H1 (cell line): ENCODE measurements around the gene TP63. TPM values are rescaled to one million over a fixed set of nuclear protein-coding genes. Genes with fewer than 3 reads are reported as not detected.

Experiments
- CTCF ChIA-PET: fragments of 300-600 bp; sonication (Branson Sonifier 250); formaldehyde crosslinking; loops from one replicate; lab custom pipeline; 2021; ENCODE audit not compliant: partially characterized antibody; lab: Charles Lee
- POLR2A ChIA-PET: fragments of 300-600 bp; sonication (Branson Sonifier 250); formaldehyde crosslinking; loops from one replicate; lab custom pipeline; 2021; ENCODE audit warnings: inconsistent platforms; ENCODE audit not compliant: partially characterized antibody; lab: Charles Lee
- DNase-seq, 2 experiments: peaks; one replicate each; pipeline versions ENCODE4 v3.0.0 to v3.0.0-alpha.2; 2010 to 2022; ENCODE audit warnings: low spot score in 2 of 2, low read depth in 1 of 2, mixed read lengths in 1 of 2
- FAIRE-seq: peaks from 2 replicates; lab custom pipeline; 2011; peaks lifted over from hg19 to GRCh38; lab: Jason Lieb, UNC
- H2AFZ ChIP-seq: 2 replicates; pipeline ENCODE4 v1.8.1; 2012; ENCODE audit warnings: low read length, inconsistent platforms
- H2AK5ac ChIP-seq: 2 replicates; pipeline ENCODE4 v1.6.1; 2013; ENCODE audit warnings: low read depth, low read length
- H2BK120ac ChIP-seq: replicated peaks from 2 replicates; pipeline ENCODE3; 2013; ENCODE audit warnings: low read depth, low read length, inconsistent platforms
- H2BK12ac ChIP-seq: 2 replicates; pipeline ENCODE4 v1.6.1; 2013; ENCODE audit warnings: low read depth, low read length
- H2BK15ac ChIP-seq: 2 replicates; pipeline ENCODE4 v1.6.1; 2013; ENCODE audit warnings: low read length
- H2BK20ac ChIP-seq: 2 replicates; pipeline ENCODE4 v1.6.1; 2013; ENCODE audit warnings: low read length
- H2BK5ac ChIP-seq: 2 replicates; pipeline ENCODE4 v1.6.1; 2013; ENCODE audit warnings: low read depth, low read length
- H3K14ac ChIP-seq: 2 replicates; pipeline ENCODE4 v1.6.1; 2013; ENCODE audit warnings: inconsistent platforms; ENCODE audit not compliant: insufficient read length
- H3K18ac ChIP-seq: 2 replicates; pipeline ENCODE4 v1.6.1; 2013; ENCODE audit warnings: low read length; ENCODE audit errors: extremely low read depth
- H3K23ac ChIP-seq: 2 replicates; pipeline ENCODE4 v1.6.1; 2013; ENCODE audit warnings: inconsistent platforms; ENCODE audit not compliant: insufficient read length
- H3K23me2 ChIP-seq: 2 replicates; pipeline ENCODE4 v1.6.1; 2013; ENCODE audit warnings: low read depth, low read length
- H3K27ac ChIP-seq: 2 replicates; pipeline ENCODE4 v1.6.1; 2011; ENCODE audit warnings: low read depth, low read length, inconsistent platforms
- H3K27me3 ChIP-seq, 4 experiments: replicated peaks in 1 of 4; 1 replicate in 1 of 4; 2 replicates in 3 of 4; pipeline versions ENCODE4 v1.6.1 to v1.8.1; 2011 to 2013; ENCODE audit warnings: low read length in 3 of 4, mild to moderate bottlenecking in 3 of 4, inconsistent platforms in 2 of 4, mixed read lengths in 2 of 4, moderate library complexity in 1 of 4; ENCODE audit not compliant: control insufficient read depth in 3 of 4, insufficient read depth in 3 of 4; ENCODE audit errors: extremely low read depth in 1 of 4
- H3K36me3 ChIP-seq, 4 experiments: 2 replicates each; pipeline versions ENCODE4 v1.6.1 to v1.8.1; 2011 to 2013; ENCODE audit warnings: mild to moderate bottlenecking in 4 of 4, low read length in 3 of 4, moderate library complexity in 2 of 4, control low read depth in 1 of 4, inconsistent platforms in 1 of 4; ENCODE audit not compliant: insufficient read depth in 4 of 4, control insufficient read depth in 2 of 4
- H3K4ac ChIP-seq: replicated peaks from 2 replicates; pipeline ENCODE3; 2013; ENCODE audit warnings: low read length, low read depth, mixed read lengths, inconsistent platforms; ENCODE audit not compliant: insufficient read length
- H3K4me1 ChIP-seq, 4 experiments: replicated peaks in 1 of 4; 1 replicate in 1 of 4; 2 replicates in 3 of 4; pipeline versions ENCODE4 v1.6.1 to v1.8.1; 2011 to 2013; ENCODE audit warnings: low read length in 3 of 4, inconsistent platforms in 2 of 4, mixed read lengths in 1 of 4; ENCODE audit not compliant: insufficient read depth in 4 of 4, control insufficient read depth in 3 of 4
- H3K4me2 ChIP-seq, 2 experiments: 2 replicates each; pipeline versions ENCODE4 v1.6.1 to v1.8.1; 2011 to 2013; ENCODE audit warnings: low read depth in 2 of 2, low read length in 2 of 2, control low read depth in 1 of 2, inconsistent platforms in 1 of 2, mild to moderate bottlenecking in 1 of 2; ENCODE audit not compliant: insufficient read depth in 1 of 2
- H3K4me3 ChIP-seq, 4 experiments: fragments of 200-600, 300-600 bp in 1 of 4; sonication (generic), shearing (Covaris generic), sonication (Bioruptor Twin) in 1 of 4; 2 replicates each; pipeline versions ENCODE4 v1.5.1 to v1.8.1; 2011 to 2016; ENCODE audit warnings: low read length in 4 of 4, low read depth in 3 of 4, control low read depth in 2 of 4, inconsistent platforms in 2 of 4, mild to moderate bottlenecking in 2 of 4, mixed read lengths in 1 of 4, moderate library complexity in 1 of 4; ENCODE audit not compliant: insufficient read depth in 2 of 4; ENCODE audit errors: extremely low read depth in 1 of 4
- H3K56ac ChIP-seq: replicated peaks from 2 replicates; pipeline ENCODE3; 2013; ENCODE audit warnings: low read depth, mild to moderate bottlenecking, mixed read lengths, low read length, inconsistent platforms; ENCODE audit not compliant: insufficient read length
- H3K79me1 ChIP-seq: 2 replicates; pipeline ENCODE4 v1.6.1; 2013; ENCODE audit warnings: low read depth, low read length, control low read depth
- H3K79me2 ChIP-seq, 2 experiments: 2 replicates each; pipeline versions ENCODE4 v1.6.1 to v1.8.1; 2012 to 2013; ENCODE audit warnings: low read length in 2 of 2, mild to moderate bottlenecking in 2 of 2, inconsistent platforms in 1 of 2; ENCODE audit not compliant: insufficient read depth in 2 of 2, control insufficient read depth in 1 of 2
- H3K9ac ChIP-seq, 4 experiments: replicated peaks in 1 of 4; 1 replicate in 1 of 4; 2 replicates in 3 of 4; pipeline versions ENCODE4 v1.6.1 to v1.8.1; 2011 to 2013; ENCODE audit warnings: low read depth in 3 of 4, low read length in 3 of 4, control low read depth in 2 of 4, mild to moderate bottlenecking in 2 of 4, moderate library complexity in 2 of 4, inconsistent platforms in 1 of 4; ENCODE audit errors: extremely low read depth in 1 of 4
- H3K9me3 ChIP-seq, 2 experiments: 2 replicates each; pipeline versions ENCODE4 v1.6.1 to v1.8.1; 2012 to 2013; ENCODE audit warnings: mild to moderate bottlenecking in 2 of 2, moderate library complexity in 2 of 2, control low read depth in 1 of 2, inconsistent platforms in 1 of 2, low read depth in 1 of 2, low read length in 1 of 2, mixed read lengths in 1 of 2; ENCODE audit not compliant: insufficient read depth in 2 of 2
- H4K20me1 ChIP-seq, 2 experiments: replicated peaks in 1 of 2; 2 replicates each; pipeline versions ENCODE3 to v1.8.1; 2011 to 2013; ENCODE audit warnings: inconsistent platforms in 2 of 2, low read length in 2 of 2, mild to moderate bottlenecking in 1 of 2; ENCODE audit not compliant: insufficient read depth in 2 of 2, control insufficient read depth in 1 of 2
- H4K5ac ChIP-seq: 2 replicates; pipeline ENCODE4 v1.6.1; 2013; ENCODE audit warnings: low read length, low read depth, mixed read lengths, inconsistent platforms; ENCODE audit not compliant: insufficient read length
- H4K8ac ChIP-seq: 2 replicates; pipeline ENCODE4 v1.8.0; 2013; ENCODE audit warnings: mild to moderate bottlenecking, moderate library complexity, low read length, inconsistent platforms; ENCODE audit not compliant: insufficient read depth; ENCODE audit errors: extremely low read depth
- H4K91ac ChIP-seq: replicated peaks from 2 replicates; pipeline ENCODE3; 2013; ENCODE audit warnings: low read length, mixed read lengths, inconsistent platforms; ENCODE audit not compliant: insufficient read length
- ASH2L ChIP-seq: fragments of 200-600, 300-600 bp; sonication (generic); IDR thresholded peaks from one replicate; pipeline ENCODE4 v1.7.1; 2017; ENCODE audit warnings: low read length
- CHD1 ChIP-seq: IDR thresholded peaks from 2 replicates; pipeline ENCODE4 v1.6.1; 2012; ENCODE audit warnings: low read depth, low read length, improper control_type of control experiment
- EGR1 ChIP-seq: IDR thresholded peaks from 2 replicates; pipeline ENCODE4 v1.6.1; 2011; ENCODE audit warnings: low read depth, low read length, borderline replicate concordance
- FOSL1 ChIP-seq: IDR thresholded peaks from 2 replicates; pipeline ENCODE4 v1.6.1; 2011; ENCODE audit warnings: mild to moderate bottlenecking, low read depth, low read length, moderate library complexity; ENCODE audit not compliant: insufficient read depth
- GABPA ChIP-seq: IDR thresholded peaks from 2 replicates; pipeline ENCODE4 v1.6.1; 2011; ENCODE audit warnings: mild to moderate bottlenecking, low read length, moderate library complexity, borderline replicate concordance; ENCODE audit not compliant: insufficient read depth
- HDAC6 ChIP-seq: IDR thresholded peaks from one replicate; pipeline ENCODE4 v1.7.1; 2012; ENCODE audit warnings: low read depth, mild to moderate bottlenecking, inconsistent platforms, low read length, moderate library complexity
- KDM4A ChIP-seq: IDR thresholded peaks from one replicate; pipeline ENCODE4 v1.7.1; 2012; ENCODE audit warnings: low read depth, mild to moderate bottlenecking, moderate library complexity, low read length, inconsistent platforms; ENCODE audit not compliant: severe bottlenecking
- POLR2AphosphoS5 ChIP-seq: IDR thresholded peaks from 2 replicates; pipeline ENCODE4 v1.6.1; 2011; ENCODE audit warnings: low read depth, low read length
- RBBP5 ChIP-seq: IDR thresholded peaks from 2 replicates; pipeline ENCODE4 v1.7.1; 2012; ENCODE audit warnings: low read depth, mild to moderate bottlenecking, inconsistent platforms, low read length, moderate library complexity, borderline replicate concordance
- SIX5 ChIP-seq: IDR thresholded peaks from 2 replicates; pipeline ENCODE4 v1.6.1; 2011; ENCODE audit warnings: mild to moderate bottlenecking, low read depth, low read length
- SRF ChIP-seq: IDR thresholded peaks from 2 replicates; pipeline ENCODE4 v1.6.1; 2011; ENCODE audit warnings: mild to moderate bottlenecking, low read depth, low read length, moderate library complexity
- WGBS, 2 experiments: shearing (Covaris generic) in 1 of 2; methylation state at CpG; one replicate each; pipeline versions ENCODE4 v1.1.6 to v1.1.7; 2013 to 2015; ENCODE audit warnings: low lambda C conversion rate in 2 of 2, mixed read lengths in 2 of 2, inconsistent platforms in 1 of 2, low coverage in 1 of 2, missing lambda C conversion rate in 1 of 2; ENCODE audit not compliant: insufficient replicate concordance in 2 of 2, insufficient coverage in 1 of 2, insufficient read length in 1 of 2; ENCODE audit errors: extremely low coverage in 1 of 2, missing lambda C conversion rate in 1 of 2; 5-methylcytosine and 5-hydroxymethylcytosine counted together
- polyA plus RNA-seq, 7 experiments: library from polyadenylated mRNA; depleted of rRNA in 3 of 7; stranded (reverse) in 5 of 7; unstranded in 2 of 7; fragments of >200 nt in 5 of 7; fragments of 200-250 nt in 2 of 7; gene quantifications; 1 replicate in 5 of 7; 2 replicates in 1 of 7; 4 replicates in 1 of 7; pipeline versions ENCODE4 v1.2.1 to v1.2.3, GENCODE V29; 2011 to 2013; ENCODE audit warnings: missing spikeins in 2 of 7, mixed read lengths in 2 of 7
- total RNA-seq: library from RNA; stranded (reverse); fragmentation: NEBNext Ultra II Directional; extraction: Animal tissue kit (Norgen Biotek cat#: 25700); gene quantifications from 2 replicates; pipeline ENCODE4 v1.2.1, GENCODE V29; 2021
- TF ChIP-seq, protein P1 (sequence below): IDR thresholded peaks from 2 replicates; pipeline ENCODE4 v1.6.1; 2012; ENCODE audit warnings: low read length, inconsistent platforms
- TF ChIP-seq, protein P2 (sequence below): IDR thresholded peaks from 2 replicates; pipeline ENCODE4 v1.6.1; 2011; ENCODE audit warnings: low read depth, mild to moderate bottlenecking, low read length; ENCODE audit not compliant: insufficient read depth

The TP63 gene
- total and polyA plus RNA-seq, 2 of the 8 experiments (the other 6 are each of a cell fraction or from before 2014, with no cell fraction given) = not detected

DNA sequence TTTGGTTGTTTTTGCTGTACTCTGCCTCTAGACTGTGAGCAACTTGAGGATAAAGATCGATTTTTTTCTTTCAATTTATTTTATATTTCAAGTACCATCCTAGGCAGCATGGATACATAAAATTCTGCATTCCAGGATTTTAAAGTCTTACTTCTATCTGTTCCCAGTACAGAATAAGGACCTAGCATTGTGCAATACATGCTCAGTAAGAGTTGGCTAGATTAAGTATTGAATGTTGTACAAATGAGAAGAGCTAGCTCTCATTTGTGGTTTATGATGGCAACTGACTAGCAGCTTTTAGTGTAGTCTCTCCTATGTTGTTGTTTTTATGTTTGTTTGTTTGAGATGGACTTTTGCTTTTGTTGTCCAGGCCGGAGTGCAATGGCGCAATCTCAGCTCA is 222.7 kb downstream of the TP63 start:
- DNase-seq = no peak
- no peaks in the 10 kb centered on the region for H3K27me3 ChIP-seq
- H2AK5ac ChIP-seq = no peak overlapping the region
- H3K4me1 ChIP-seq = no peaks in the 10 kb centered on the region; a peak in 1 of 7 replicates
- no peak for FAIRE-seq
- H3K18ac ChIP-seq = no peak overlapping the region
- no peak overlapping the region for H3K4me3 ChIP-seq
- no peak overlapping the region for H2BK120ac ChIP-seq
- H3K79me2 ChIP-seq = no peaks in the 10 kb centered on the region
- ChIA-PET CTCF (interaction anchor here (1.6 kb wide), 1 partner anchor 22 kb away, joined by 5 read pairs; no protein-coding TSS in a partner anchor), POLR2A (no interaction called here)
- H3K36me3 ChIP-seq = no peaks in the 10 kb centered on the region
- H2AFZ ChIP-seq = no peak overlapping the region
- H3K9me3 ChIP-seq = no peaks in the 10 kb centered on the region
- no peak overlapping the region for H3K56ac ChIP-seq
- H3K9ac ChIP-seq = no peak overlapping the region
- no peak overlapping the region for H3K14ac ChIP-seq
- no peak overlapping the region for H2BK5ac ChIP-seq
- no peak overlapping the region for H4K5ac ChIP-seq
- no peak overlapping the region for H4K91ac ChIP-seq
- H3K23ac ChIP-seq = no peak overlapping the region
- H2BK20ac ChIP-seq = no peak overlapping the region
- no peak overlapping the region for H3K27ac ChIP-seq
- H3K79me1 ChIP-seq = no peaks in the 10 kb centered on the region
- no peak overlapping the region for H2BK15ac ChIP-seq
- no peaks in the 10 kb centered on the region for H4K20me1 ChIP-seq
- no peak overlapping the region for H2BK12ac ChIP-seq
- no peak overlapping the region for H3K4ac ChIP-seq
- WGBS, 2 experiments = 88% methylated on average over 3 of the region's 3 CpGs; no CpG with 5 or more reads in 1 of the 2 experiments
- H4K8ac ChIP-seq = no peak overlapping the region
- H3K4me2 ChIP-seq = no peak overlapping the region
- no peaks in the 10 kb centered on the region for H3K23me2 ChIP-seq
- no peak for TF ChIP-seq SRF
- no peak for TF ChIP-seq CHD1
- TF ChIP-seq, protein P1, sequence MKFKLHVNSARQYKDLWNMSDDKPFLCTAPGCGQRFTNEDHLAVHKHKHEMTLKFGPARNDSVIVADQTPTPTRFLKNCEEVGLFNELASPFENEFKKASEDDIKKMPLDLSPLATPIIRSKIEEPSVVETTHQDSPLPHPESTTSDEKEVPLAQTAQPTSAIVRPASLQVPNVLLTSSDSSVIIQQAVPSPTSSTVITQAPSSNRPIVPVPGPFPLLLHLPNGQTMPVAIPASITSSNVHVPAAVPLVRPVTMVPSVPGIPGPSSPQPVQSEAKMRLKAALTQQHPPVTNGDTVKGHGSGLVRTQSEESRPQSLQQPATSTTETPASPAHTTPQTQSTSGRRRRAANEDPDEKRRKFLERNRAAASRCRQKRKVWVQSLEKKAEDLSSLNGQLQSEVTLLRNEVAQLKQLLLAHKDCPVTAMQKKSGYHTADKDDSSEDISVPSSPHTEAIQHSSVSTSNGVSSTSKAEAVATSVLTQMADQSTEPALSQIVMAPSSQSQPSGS = no peak
- TF ChIP-seq POLR2AphosphoS5 = no peak
- no peak for TF ChIP-seq RBBP5
- TF ChIP-seq KDM4A = no peak
- TF ChIP-seq, protein P2, sequence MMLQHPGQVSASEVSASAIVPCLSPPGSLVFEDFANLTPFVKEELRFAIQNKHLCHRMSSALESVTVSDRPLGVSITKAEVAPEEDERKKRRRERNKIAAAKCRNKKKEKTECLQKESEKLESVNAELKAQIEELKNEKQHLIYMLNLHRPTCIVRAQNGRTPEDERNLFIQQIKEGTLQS = no peak
- no peak for TF ChIP-seq ASH2L
- TF ChIP-seq EGR1 = no peak
- no peak for TF ChIP-seq GABPA
- no peak for TF ChIP-seq HDAC6
- TF ChIP-seq SIX5 = no peak
- no peak for TF ChIP-seq FOSL1
